ENCODE results near the gene CLTA. TPM values are rescaled to one million over a fixed set of nuclear protein-coding genes. Genes with fewer than 3 reads are reported as not detected.

Gene CLTA
- total RNA-seq, 1 donor from 2014 or later, result 185 TPM

- DNase-seq (ENCODE audit: low spot score, unreplicated experiment), result no peak
- peaks cover 13% of the 10 kb centered on the region for H3K9me3 Mint-ChIP-seq (ENCODE audit: low read depth)
- H3K36me3 Mint-ChIP-seq (ENCODE audit: insufficient read depth), result peaks cover 11% of the 10 kb centered on the region
- H3K27ac Mint-ChIP-seq, result no peak overlapping the region
- H3K27me3 Mint-ChIP-seq, result peaks cover 6% of the 10 kb centered on the region
- H3K4me1 Mint-ChIP-seq (ENCODE audit: low read depth), result no peaks in the 10 kb centered on the region
- TF ChIP-seq CTCF (IDR thresholded peaks at IDR 0.05; ENCODE audit: unreplicated experiment), result no peak
- H3K4me3 Mint-ChIP-seq (ENCODE audit: low read depth), result no peak overlapping the region
These were observed 46.1 kb upstream of the CLTA start for GRCh38 chr9:36144309-36145232.

GRCh38 chr9:36145970-36146369 lies 44.8 kb upstream of the CLTA start:
- H3K36me3 Mint-ChIP-seq (ENCODE audit: insufficient read depth), result peaks cover 11% of the 10 kb centered on the region
- no peak for DNase-seq (ENCODE audit: low spot score, unreplicated experiment)
- H3K4me3 Mint-ChIP-seq (ENCODE audit: low read depth), result no peak overlapping the region
- no peaks in the 10 kb centered on the region for H3K4me1 Mint-ChIP-seq (ENCODE audit: low read depth)
- H3K27me3 Mint-ChIP-seq, result no peaks in the 10 kb centered on the region
- no peak overlapping the region for H3K27ac Mint-ChIP-seq
- peaks cover 13% of the 10 kb centered on the region for H3K9me3 Mint-ChIP-seq (ENCODE audit: low read depth)
- no peak for TF ChIP-seq CTCF (IDR thresholded peaks at IDR 0.05; ENCODE audit: unreplicated experiment)

GRCh38 chr9:36146651-36147050 lies 44.1 kb upstream of the CLTA start:
- no peak for DNase-seq (ENCODE audit: low spot score, unreplicated experiment)
- Mint-ChIP-seq H3K27me3 (no peaks in the 10 kb centered on the region), H3K9me3 (ENCODE audit: low read depth) (peaks cover 13% of the 10 kb centered on the region), H3K36me3 (ENCODE audit: insufficient read depth) (peaks cover 11% of the 10 kb centered on the region), H3K27ac (no peak overlapping the region), H3K4me1 (ENCODE audit: low read depth) (no peaks in the 10 kb centered on the region), H3K4me3 (ENCODE audit: low read depth) (no peak overlapping the region)
- no peak for TF ChIP-seq CTCF (IDR thresholded peaks at IDR 0.05; ENCODE audit: unreplicated experiment)

- no peak for DNase-seq (ENCODE audit: low spot score, unreplicated experiment)
- no peak for TF ChIP-seq CTCF (IDR thresholded peaks at IDR 0.05; ENCODE audit: unreplicated experiment)
- no peaks in the 10 kb centered on the region for H3K4me1 Mint-ChIP-seq (ENCODE audit: low read depth)
- H3K27ac Mint-ChIP-seq, result no peak overlapping the region
- peaks cover 13% of the 10 kb centered on the region for H3K9me3 Mint-ChIP-seq (ENCODE audit: low read depth)
- H3K27me3 Mint-ChIP-seq, result no peaks in the 10 kb centered on the region
- no peak overlapping the region for H3K4me3 Mint-ChIP-seq (ENCODE audit: low read depth)
- H3K36me3 Mint-ChIP-seq (ENCODE audit: insufficient read depth), result peaks cover 11% of the 10 kb centered on the region
These were observed 43.1 kb upstream of the CLTA start for GRCh38 chr9:36147441-36148175.

- no peak overlapping the region for H3K4me3 Mint-ChIP-seq (ENCODE audit: low read depth)
- DNase-seq (ENCODE audit: low spot score, unreplicated experiment), result no peak
- H3K27me3 Mint-ChIP-seq, result no peaks in the 10 kb centered on the region
- H3K9me3 Mint-ChIP-seq (ENCODE audit: low read depth), result peaks cover 13% of the 10 kb centered on the region
- peaks cover 11% of the 10 kb centered on the region for H3K36me3 Mint-ChIP-seq (ENCODE audit: insufficient read depth)
- no peaks in the 10 kb centered on the region for H3K4me1 Mint-ChIP-seq (ENCODE audit: low read depth)
- H3K27ac Mint-ChIP-seq, result no peak overlapping the region
- TF ChIP-seq CTCF (IDR thresholded peaks at IDR 0.05; ENCODE audit: unreplicated experiment), result no peak
These were observed 42.2 kb upstream of the CLTA start for GRCh38 chr9:36148311-36149051.
